IPS-15b (cell line): ENCODE data around the gene ATP9A.
"Not testable (repeated sequence)": the region's sequence is repeated elsewhere in the genome, so short reads cannot be mapped to it uniquely, and the experiment has no call there.

Source experiments
- H3K27me3 ChIP-seq: one replicate; pipeline ENCODE4 v1.6.1; 2013; ENCODE audit warnings: low read length; ENCODE audit not compliant: control insufficient read depth, insufficient read depth
- H3K36me3 ChIP-seq: one replicate; pipeline ENCODE4 v1.6.1; 2013; ENCODE audit warnings: low read length; ENCODE audit not compliant: control insufficient read depth, insufficient read depth
- H3K4me1 ChIP-seq: one replicate; pipeline ENCODE4 v1.6.1; 2013; ENCODE audit warnings: mild to moderate bottlenecking, low read length; ENCODE audit not compliant: control insufficient read depth, insufficient read depth
- H3K4me3 ChIP-seq: one replicate; pipeline ENCODE4 v1.5.1; 2013; ENCODE audit warnings: low read depth, low read length
- H3K9ac ChIP-seq: one replicate; pipeline ENCODE4 v1.6.1; 2013; ENCODE audit warnings: low read depth, mild to moderate bottlenecking, low read length
- H3K9me3 ChIP-seq: one replicate; pipeline ENCODE4 v1.6.1; 2013; ENCODE audit warnings: mild to moderate bottlenecking, low read length; ENCODE audit not compliant: control insufficient read depth, insufficient read depth

Gene ATP9A

DNA sequence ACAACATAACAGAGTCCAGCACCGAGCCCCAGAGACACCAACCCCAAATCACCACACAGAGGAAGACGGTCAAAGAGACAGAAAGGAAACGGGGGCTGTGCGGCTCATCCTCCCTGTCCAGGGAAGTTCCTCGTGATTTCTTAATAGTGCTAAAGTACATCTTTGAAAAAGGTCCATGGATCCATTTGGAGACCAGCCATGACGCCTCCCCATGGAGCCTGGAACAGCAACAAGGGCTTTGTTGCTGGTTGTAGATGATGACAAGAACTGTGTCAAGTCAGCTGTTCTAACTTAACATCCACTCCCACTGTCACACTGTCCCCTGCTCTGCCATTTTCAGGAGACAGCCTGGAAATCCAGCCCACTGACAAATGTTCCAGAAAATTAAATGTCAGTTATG lies 99.7 kb downstream of the ATP9A start:
- H3K4me3 ChIP-seq = no peak overlapping the region
- H3K9ac ChIP-seq = no peak overlapping the region
- H3K9me3 ChIP-seq = no peaks in the 10 kb centered on the region
- H3K4me1 ChIP-seq = no peaks in the 10 kb centered on the region
- no peaks in the 10 kb centered on the region for H3K36me3 ChIP-seq
- no peaks in the 10 kb centered on the region for H3K27me3 ChIP-seq

DNA sequence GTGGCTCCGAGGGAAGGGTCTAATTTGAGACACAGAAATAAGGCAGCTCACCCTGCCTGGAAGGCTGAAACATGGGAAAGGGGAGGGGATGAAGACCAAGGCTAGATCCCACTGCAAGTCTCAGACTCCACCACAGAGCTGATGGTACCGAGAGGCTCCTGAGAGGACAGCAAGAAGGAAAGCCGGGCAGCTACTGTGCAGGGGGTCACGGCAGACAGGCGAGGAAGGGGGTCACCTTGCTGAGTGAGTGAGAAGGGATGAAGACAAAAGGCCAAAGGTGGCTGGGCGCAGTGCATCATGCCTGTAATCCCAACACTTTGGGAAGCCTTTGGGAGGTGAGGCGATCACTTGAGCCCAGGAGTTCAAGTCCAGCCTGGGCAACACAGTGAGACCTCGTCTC lies 100.7 kb downstream of the ATP9A start:
- no peaks in the 10 kb centered on the region for H3K27me3 ChIP-seq

DNA sequence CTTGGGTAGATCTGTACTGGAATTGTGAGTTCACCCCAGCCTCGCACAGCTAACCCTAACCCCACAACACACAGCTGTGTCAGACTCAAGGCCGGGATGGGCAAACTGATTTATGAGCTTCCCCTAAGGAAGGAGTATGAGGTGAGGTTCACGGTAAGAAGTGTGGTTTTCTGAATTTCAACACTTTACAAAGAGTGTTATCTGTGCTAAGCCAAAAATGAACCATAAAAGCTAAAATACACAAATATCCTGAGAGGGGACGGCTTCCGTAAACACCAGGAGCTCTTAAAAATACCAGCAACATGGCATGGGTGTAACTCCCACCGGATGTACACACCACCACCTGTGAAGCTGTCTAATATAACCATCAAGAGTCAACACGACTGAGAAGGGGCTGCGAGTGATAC lies 101.2 kb downstream of the ATP9A start:
- H3K4me1 ChIP-seq = no peaks in the 10 kb centered on the region

More for the DNA sequence above, 100.7 kb downstream of the ATP9A start:
- H3K4me1 ChIP-seq = no peaks in the 10 kb centered on the region
- H3K9me3 ChIP-seq = no peaks in the 10 kb centered on the region
- no peak overlapping the region for H3K4me3 ChIP-seq
- H3K36me3 ChIP-seq = no peaks in the 10 kb centered on the region
- no peak overlapping the region for H3K9ac ChIP-seq

DNA sequence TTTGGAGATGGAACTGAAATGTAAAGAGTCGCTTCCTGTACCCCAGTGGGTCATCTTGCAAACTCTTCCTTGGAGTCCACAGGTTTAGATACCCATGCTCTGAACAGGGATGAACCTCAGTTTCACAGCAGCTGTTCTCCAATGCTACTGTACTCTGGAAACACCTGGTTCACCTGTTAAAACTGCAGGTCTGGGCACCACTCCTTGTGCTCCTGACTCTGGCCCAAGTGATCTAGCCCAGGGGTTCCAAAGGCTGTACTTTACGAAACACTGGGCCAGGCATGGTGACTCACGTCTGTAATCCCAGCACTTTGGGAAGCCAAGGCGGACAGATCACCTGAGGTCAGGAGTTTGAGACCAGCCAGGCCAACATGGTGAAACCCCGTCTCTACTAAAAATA lies 102.1 kb downstream of the ATP9A start:
- Histone ChIP-seq H3K27me3 (no peaks in the 10 kb centered on the region), H3K9ac (no peak overlapping the region), H3K4me3 (no peak overlapping the region), H3K36me3 (no peaks in the 10 kb centered on the region), H3K9me3 (no peaks in the 10 kb centered on the region), H3K4me1 (no peaks in the 10 kb centered on the region)

More for the DNA sequence above, 101.2 kb downstream of the ATP9A start:
- H3K9ac ChIP-seq = no peak overlapping the region
- H3K27me3 ChIP-seq = no peaks in the 10 kb centered on the region
- H3K9me3 ChIP-seq = no peaks in the 10 kb centered on the region
- H3K36me3 ChIP-seq = no peaks in the 10 kb centered on the region
- no peak overlapping the region for H3K4me3 ChIP-seq

DNA sequence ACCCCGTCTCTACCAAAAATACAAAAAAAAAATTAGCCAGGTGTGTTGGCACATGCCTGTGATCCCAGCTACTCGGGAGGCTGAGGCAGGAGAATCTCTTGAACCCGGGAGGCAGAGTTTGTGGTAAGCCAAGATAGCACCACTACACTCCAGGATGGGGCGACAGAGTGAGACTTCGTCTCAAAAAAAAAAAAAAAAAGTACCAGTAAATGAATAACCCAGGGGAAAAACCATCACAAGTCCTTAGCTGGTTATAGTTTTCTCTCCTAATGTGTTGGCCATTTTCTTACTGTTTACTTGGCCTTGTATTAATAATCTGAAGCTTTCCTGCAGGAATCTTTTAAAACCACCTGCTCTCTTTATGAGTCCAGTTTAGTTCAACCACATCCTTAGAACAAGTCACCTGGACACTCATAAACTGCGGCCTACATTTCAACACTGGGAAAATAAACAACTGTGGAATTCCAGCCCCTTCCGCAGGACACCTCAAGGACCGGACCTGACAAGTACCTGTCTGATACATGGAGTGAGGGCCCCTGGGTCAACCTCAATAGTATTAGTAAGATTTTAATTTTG lies 102.6 kb downstream of the ATP9A start:
- Histone ChIP-seq H3K9me3 (no peaks in the 10 kb centered on the region), H3K9ac (no peak overlapping the region), H3K36me3 (no peaks in the 10 kb centered on the region), H3K27me3 (no peaks in the 10 kb centered on the region), H3K4me3 (no peak overlapping the region), H3K4me1 (peaks cover 2% of the 10 kb centered on the region)

DNA sequence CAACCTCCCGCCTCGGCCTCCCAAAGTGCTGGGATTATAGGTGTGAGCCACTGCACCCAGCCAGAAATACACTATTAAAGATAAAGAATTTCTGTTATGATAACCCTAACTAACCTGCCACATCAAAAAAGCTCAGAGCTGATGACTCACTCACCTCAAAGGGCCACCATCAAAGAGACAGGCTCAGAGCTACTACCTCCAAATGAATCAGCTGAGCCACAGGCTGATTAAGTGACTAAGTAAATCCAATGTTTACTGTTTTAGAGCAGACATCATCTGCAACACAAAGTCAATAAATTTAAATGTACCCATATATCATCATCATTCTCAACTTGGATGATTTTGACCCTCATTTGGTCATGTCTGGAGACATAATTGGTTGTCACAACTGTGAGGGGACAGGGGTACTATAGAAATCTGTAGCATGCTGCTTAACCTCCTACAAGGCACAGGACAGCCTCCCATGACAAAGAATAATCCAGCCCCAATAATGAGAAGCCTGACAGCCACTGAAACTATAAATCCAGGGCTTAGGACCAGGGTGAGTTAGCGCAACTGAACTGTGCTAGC lies 106.5 kb downstream of the ATP9A start:
- H3K36me3 ChIP-seq = no peaks in the 10 kb centered on the region
- H3K4me3 ChIP-seq = no peak overlapping the region
- H3K4me1 ChIP-seq = peaks cover 9% of the 10 kb centered on the region
- no peak overlapping the region for H3K9ac ChIP-seq
- no peaks in the 10 kb centered on the region for H3K9me3 ChIP-seq
- no peaks in the 10 kb centered on the region for H3K27me3 ChIP-seq

DNA sequence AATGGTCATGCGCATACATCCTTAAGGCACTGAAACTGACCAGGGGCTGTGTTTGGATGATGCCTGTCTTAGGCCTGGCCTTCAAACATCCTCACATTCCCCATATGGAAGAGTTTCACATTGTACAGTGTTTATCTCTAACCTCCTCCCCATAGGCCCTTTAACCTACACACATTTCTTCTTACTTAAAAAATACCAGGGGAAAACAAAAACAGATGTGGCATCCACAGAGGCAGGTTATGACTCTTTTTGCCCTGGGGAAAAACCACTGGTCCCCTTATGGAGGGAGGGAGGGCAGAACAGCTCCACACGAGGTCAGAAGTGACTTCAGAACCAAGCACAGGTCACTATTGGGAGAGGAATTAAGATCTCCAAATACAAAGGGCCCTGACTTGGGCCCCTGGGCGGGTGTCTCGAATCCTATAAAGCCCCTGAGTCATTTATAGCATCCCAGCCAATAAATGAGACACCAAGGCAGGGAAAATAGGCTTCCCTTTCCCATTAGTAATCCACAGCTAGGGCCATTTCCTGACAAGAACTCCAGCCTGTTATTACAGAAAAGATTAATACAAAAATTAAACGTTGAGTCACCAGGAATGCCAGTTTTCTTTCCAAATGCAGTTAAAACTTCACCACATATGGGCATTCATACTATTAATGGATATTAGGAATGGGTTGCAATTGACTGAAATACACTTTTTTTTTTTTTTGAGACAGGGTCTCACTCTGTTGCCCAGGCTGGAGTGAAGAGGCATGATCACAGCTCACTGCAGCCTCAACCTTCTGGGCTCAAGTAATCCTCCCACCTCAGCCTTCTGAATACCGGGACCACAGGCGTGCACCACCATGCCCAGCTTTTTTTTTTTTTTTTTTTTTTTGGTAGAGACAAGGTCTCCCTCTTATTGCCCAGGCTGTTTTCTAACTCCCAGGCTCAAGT lies 107.2 kb downstream of the ATP9A start:
- Histone ChIP-seq H3K27me3 (no peaks in the 10 kb centered on the region), H3K9ac (no peak overlapping the region), H3K36me3 (no peaks in the 10 kb centered on the region), H3K9me3 (no peaks in the 10 kb centered on the region), H3K4me3 (no peak overlapping the region), H3K4me1 (peaks cover 9% of the 10 kb centered on the region)

DNA sequence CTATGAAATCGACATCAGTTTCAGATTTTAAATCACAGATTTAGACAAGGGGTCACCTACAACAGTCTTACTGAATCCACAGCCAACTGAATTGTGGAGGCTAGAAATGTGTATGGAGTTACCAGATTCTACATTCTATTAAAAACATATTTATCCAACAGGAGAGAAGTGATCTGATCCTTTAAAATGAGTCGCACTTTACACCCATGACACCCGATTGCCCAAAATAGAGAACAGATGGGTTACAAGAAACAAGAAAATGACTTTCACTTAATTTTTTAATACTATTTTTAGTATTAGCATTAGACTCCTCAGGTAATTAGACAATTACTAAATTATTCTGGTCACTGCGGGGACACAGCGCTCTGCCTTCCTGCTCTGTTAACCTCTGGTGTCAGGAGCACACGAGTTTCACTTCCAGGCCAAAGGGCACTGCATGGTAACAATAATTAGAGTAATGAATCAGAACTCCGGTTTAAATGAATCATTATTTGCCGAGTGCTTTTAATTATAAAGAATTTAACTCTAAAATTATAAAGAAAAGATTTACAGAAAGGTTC lies 108.6 kb downstream of the ATP9A start:
- Histone ChIP-seq H3K4me3 (no peak overlapping the region), H3K4me1 (peaks cover 9% of the 10 kb centered on the region), H3K27me3 (no peaks in the 10 kb centered on the region), H3K36me3 (no peaks in the 10 kb centered on the region), H3K9me3 (no peaks in the 10 kb centered on the region), H3K9ac (no peak overlapping the region)

DNA sequence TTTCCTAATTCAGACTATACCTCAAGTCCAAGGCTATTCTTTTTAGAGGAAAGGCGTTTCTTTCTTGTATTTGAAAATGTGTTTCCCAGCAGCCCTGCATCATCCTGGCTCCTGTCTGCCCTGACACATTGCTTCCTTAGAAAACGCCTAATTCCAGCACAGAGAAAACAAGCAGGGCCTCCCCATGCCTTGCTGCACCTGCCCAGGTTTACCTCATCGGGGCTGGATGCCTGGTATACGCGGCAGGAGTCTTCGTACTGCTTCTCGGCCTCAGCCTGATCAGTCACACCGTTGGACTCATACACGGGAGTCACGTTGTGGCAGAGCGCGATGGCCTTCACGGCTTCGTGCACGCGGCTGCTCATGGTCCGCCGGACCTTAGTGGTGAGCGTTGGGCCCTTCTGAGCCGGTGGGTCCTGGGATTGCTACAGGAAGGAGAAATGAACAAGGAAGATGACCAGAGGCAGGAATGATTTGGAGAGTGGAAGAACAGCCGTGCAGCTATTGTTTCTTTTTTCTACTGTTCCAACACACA lies 111.4 kb downstream of the ATP9A start:
- Histone ChIP-seq H3K4me3 (no peak overlapping the region), H3K9me3 (no peaks in the 10 kb centered on the region), H3K36me3 (no peaks in the 10 kb centered on the region), H3K4me1 (peaks cover 9% of the 10 kb centered on the region), H3K9ac (no peak overlapping the region), H3K27me3 (no peaks in the 10 kb centered on the region)

DNA sequence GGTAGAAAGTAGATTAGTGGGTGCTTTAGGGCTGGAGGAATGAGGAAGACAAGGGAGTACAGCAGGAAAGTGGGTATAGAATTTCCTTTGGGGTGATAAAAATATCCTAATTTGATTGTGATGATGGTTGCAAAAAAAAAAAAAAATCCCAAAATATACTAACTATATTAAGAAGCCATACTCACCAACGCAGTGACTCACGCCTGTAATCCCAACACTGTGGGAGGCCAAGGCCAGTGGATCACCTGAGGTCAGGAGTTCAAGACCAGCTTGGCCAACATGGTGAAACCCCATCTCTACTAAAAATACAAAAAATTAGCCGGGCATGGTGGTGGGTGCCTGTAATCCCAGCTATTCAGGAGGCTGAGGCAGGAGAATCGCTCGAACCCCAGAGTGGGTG lies 112.1 kb downstream of the ATP9A start:
- not testable (repeated sequence) for H3K4me1 ChIP-seq, H3K27me3 ChIP-seq, H3K9ac ChIP-seq, H3K4me3 ChIP-seq, H3K36me3 ChIP-seq, H3K9me3 ChIP-seq

DNA sequence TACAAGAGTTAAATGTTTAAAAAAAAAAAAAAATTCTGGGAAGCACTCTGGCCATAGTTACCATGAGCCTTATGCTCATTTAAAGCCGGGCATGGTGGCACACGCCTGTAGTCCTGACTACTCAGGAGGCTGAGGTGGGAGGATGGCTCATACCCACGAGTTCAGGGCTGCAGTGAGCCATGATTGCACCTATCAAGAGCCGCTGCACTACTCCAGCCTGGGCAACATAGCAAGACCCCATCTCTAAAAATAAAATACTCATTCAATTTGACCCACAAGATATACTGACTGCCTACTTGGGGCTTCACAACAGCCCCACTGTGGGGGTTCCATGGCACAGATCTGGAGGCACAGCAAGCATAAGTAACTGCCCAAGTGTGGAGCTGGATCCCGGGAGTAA lies 113.7 kb downstream of the ATP9A start:
- Histone ChIP-seq H3K27me3 (no peaks in the 10 kb centered on the region), H3K4me1 (no peaks in the 10 kb centered on the region), H3K9me3 (no peaks in the 10 kb centered on the region), H3K4me3 (no peak overlapping the region), H3K9ac (no peak overlapping the region), H3K36me3 (no peaks in the 10 kb centered on the region)
